HL-60 (cell line): ENCODE measurements around the gene GRAMD2B.

ENCODE experiments used
- DNase-seq, 2 experiments: peaks; one replicate each; pipeline ENCODE4 v3.0.0-alpha.2; 2010 to 2020; ENCODE audit warnings: low read depth in 1 of 2, low spot score in 1 of 2
- H3K27ac ChIP-seq: fragments of 250-450 bp; sonication (Bioruptor Pico); replicated peaks from 2 replicates; pipeline ENCODE4 v1.5.1; 2020; ENCODE audit warnings: mild to moderate bottlenecking, moderate library complexity
- H3K27me3 ChIP-seq: fragments of 250-450 bp; sonication (Bioruptor Pico); 2 replicates; pipeline ENCODE4 v1.5.1; 2021; ENCODE audit warnings: mild to moderate bottlenecking, moderate library complexity; ENCODE audit not compliant: insufficient read depth, poor library complexity, severe bottlenecking
- H3K4me3 ChIP-seq: replicated peaks from 2 replicates; pipeline ENCODE4 v1.5.1; 2011; ENCODE audit warnings: mild to moderate bottlenecking, control low read depth, low read length; ENCODE audit not compliant: insufficient read depth
- GABPA ChIP-seq: IDR thresholded peaks from 2 replicates; pipeline ENCODE4 v1.6.1; 2012; ENCODE audit warnings: low read depth
- POLR2AphosphoS5 ChIP-seq: IDR thresholded peaks from 2 replicates; pipeline ENCODE4 v1.6.1; 2012; ENCODE audit warnings: low read depth
- SPI1 ChIP-seq: IDR thresholded peaks from 2 replicates; pipeline ENCODE4 v1.6.1; 2012; ENCODE audit warnings: low read depth, mild to moderate bottlenecking, borderline replicate concordance
- TF ChIP-seq, protein P1 (sequence below): IDR thresholded peaks from 2 replicates; pipeline ENCODE4 v1.6.1; 2012; ENCODE audit warnings: low read depth; ENCODE audit not compliant: insufficient replicate concordance
- TF ChIP-seq, protein P2 (sequence below): IDR thresholded peaks from one replicate; pipeline ENCODE4 v1.5.1; 2011; ENCODE audit warnings: low read length, control low read depth, inconsistent platforms; ENCODE audit not compliant: insufficient read depth

GRAMD2B gene

GRCh38 chr5:126403876-126404275, 19.3 kb upstream of the GRAMD2B start:
- H3K27ac ChIP-seq, result no peak overlapping the region
- DNase-seq, result no peak
- no peaks in the 10 kb centered on the region for H3K27me3 ChIP-seq
- no peak overlapping the region for H3K4me3 ChIP-seq
- TF ChIP-seq, protein P1, sequence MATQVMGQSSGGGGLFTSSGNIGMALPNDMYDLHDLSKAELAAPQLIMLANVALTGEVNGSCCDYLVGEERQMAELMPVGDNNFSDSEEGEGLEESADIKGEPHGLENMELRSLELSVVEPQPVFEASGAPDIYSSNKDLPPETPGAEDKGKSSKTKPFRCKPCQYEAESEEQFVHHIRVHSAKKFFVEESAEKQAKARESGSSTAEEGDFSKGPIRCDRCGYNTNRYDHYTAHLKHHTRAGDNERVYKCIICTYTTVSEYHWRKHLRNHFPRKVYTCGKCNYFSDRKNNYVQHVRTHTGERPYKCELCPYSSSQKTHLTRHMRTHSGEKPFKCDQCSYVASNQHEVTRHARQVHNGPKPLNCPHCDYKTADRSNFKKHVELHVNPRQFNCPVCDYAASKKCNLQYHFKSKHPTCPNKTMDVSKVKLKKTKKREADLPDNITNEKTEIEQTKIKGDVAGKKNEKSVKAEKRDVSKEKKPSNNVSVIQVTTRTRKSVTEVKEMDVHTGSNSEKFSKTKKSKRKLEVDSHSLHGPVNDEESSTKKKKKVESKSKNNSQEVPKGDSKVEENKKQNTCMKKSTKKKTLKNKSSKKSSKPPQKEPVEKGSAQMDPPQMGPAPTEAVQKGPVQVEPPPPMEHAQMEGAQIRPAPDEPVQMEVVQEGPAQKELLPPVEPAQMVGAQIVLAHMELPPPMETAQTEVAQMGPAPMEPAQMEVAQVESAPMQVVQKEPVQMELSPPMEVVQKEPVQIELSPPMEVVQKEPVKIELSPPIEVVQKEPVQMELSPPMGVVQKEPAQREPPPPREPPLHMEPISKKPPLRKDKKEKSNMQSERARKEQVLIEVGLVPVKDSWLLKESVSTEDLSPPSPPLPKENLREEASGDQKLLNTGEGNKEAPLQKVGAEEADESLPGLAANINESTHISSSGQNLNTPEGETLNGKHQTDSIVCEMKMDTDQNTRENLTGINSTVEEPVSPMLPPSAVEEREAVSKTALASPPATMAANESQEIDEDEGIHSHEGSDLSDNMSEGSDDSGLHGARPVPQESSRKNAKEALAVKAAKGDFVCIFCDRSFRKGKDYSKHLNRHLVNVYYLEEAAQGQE, result no peak
- TF ChIP-seq POLR2AphosphoS5 (no peak), GABPA (no peak)
- TF ChIP-seq, protein P2, sequence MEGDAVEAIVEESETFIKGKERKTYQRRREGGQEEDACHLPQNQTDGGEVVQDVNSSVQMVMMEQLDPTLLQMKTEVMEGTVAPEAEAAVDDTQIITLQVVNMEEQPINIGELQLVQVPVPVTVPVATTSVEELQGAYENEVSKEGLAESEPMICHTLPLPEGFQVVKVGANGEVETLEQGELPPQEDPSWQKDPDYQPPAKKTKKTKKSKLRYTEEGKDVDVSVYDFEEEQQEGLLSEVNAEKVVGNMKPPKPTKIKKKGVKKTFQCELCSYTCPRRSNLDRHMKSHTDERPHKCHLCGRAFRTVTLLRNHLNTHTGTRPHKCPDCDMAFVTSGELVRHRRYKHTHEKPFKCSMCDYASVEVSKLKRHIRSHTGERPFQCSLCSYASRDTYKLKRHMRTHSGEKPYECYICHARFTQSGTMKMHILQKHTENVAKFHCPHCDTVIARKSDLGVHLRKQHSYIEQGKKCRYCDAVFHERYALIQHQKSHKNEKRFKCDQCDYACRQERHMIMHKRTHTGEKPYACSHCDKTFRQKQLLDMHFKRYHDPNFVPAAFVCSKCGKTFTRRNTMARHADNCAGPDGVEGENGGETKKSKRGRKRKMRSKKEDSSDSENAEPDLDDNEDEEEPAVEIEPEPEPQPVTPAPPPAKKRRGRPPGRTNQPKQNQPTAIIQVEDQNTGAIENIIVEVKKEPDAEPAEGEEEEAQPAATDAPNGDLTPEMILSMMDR, result no peak

GRCh38 chr5:126410623-126411022, 12.6 kb upstream of the GRAMD2B start:
- Histone ChIP-seq H3K27me3 (no peaks in the 10 kb centered on the region), H3K4me3 (no peak overlapping the region), H3K27ac (no peak overlapping the region)
- no peak for TF ChIP-seq POLR2AphosphoS5
- TF ChIP-seq, protein P2, result no peak
- TF ChIP-seq GABPA, result no peak
- TF ChIP-seq, protein P1, result no peak
- no peak for TF ChIP-seq SPI1
- DNase-seq, result no peak

DNA sequence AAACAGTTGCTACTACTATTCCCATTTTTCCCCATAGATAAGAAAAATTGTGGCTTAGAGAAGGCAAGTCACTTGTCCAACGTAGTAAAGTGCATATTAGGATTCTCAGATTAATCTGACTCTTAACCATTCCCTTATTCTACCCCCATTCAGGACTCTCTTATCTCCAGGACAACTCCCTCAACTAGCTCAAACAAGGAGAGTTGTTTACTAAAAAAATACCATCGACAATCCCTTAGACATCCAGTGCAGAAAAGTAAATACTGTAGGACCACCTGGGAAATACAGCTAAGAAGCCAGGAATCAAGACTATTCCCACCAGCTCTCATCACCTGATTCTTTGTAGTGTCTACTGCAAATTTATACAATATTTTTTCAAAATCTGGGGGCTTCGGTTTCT, 9.4 kb upstream of the GRAMD2B start:
- Histone ChIP-seq H3K4me3 (no peak overlapping the region), H3K27me3 (no peaks in the 10 kb centered on the region), H3K27ac (no peak overlapping the region)
- TF ChIP-seq SPI1 (no peak), GABPA (no peak), POLR2AphosphoS5 (no peak)
- TF ChIP-seq, protein P2, result no peak
- TF ChIP-seq, protein P1, result no peak
- no peak for DNase-seq
